Stimulated activated CD4-positive, alpha-beta T cell treated with anti-CD3 and anti-CD28 coated beads, Interleukin-4, amount 100 ng/mL, for 4 hours (primary cell): ENCODE results near the gene CIAO3.
"Not testable (repeated sequence)": the region's sequence is repeated elsewhere in the genome, so short reads cannot be mapped to it uniquely, and the experiment has no call there.

Experiments
- DNase-seq, 2 experiments: peaks; one replicate each; pipeline ENCODE4 v3.0.0-alpha.2; 2020

Gene CIAO3

DNA sequence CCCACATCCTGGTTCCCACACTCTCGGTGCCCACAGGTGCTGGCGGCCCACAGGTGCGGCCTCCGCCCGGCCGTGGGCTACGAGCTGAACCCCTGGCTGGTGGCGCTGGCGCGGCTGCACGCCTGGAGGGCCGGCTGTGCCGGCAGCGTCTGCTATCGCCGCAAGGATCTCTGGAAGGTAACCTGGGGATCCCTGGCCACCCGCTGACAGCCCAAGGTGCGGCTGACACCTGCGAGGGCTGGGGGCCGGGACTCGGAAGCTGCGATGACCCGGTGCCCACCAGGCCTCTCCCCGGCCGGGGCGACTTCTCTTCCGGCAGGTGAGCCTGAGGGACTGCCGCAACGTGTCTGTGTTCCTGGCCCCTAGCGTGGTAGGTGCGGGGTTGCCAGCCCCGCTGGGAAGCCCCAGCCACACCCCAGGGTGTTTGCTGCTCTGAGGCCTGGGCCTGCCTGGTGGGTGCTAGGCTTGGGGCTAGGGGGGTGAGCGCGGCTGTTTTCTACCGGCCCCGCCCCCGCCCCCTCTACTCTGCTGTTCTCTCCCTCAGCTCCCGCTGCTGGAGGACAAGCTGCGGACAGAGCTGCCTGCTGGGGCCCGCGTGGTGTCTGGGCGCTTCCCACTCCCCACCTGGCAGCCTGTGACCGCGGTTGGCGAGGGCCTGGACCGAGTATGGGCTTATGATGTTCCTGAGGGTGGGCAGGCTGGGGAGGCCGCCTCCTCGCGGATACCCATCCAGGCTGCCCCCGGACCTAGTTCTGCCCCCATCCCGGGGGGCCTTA, 18.8 kb downstream of the CIAO3 start:
- DNase-seq = no peak

DNA sequence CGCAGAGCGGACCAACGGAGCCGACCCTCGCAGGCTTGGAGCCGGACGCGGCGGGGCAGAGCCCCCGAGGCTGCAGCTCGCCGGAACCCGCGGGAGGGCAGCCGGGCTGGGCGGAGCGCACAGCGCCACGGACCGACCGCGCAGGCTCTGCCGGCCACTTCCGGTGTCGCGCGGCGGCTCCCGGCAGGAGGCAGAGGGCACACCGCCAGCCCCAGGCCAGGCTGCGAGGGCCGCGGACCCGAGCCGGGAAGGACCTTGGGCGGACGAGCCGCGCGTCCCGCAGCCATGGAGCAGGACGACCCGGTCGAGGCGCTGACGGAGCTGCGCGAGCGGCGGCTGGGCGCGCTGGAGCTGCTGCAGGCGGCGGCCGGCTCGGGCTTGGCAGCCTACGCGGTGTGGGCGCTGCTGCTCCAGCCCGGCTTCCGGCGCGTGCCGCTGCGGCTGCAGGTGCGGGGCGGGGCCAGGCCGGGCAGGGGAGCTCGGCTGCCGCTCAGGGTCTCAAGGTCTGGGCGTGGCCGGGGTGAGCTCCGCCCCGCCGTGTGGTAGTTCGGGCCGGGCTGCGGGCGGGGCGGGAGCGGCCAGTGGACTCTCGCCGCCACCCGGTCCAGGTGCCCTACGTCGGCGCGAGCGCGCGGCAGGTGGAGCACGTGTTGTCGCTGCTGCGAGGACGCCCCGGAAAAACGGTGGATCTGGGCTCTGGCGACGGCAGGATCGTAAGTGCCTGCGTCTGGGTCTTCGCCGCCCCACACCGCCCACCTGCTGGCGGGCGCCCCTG, 19.6 kb downstream of the CIAO3 start, which contains the start of gene ANTKMT:
TSS of gene ANTKMT (plus strand) at position 157 of the 775 bp plus-strand sequence. CDS start at position 286, 129 bp downstream.
- DNase-seq = peak; percentile 59 to 79

DNA sequence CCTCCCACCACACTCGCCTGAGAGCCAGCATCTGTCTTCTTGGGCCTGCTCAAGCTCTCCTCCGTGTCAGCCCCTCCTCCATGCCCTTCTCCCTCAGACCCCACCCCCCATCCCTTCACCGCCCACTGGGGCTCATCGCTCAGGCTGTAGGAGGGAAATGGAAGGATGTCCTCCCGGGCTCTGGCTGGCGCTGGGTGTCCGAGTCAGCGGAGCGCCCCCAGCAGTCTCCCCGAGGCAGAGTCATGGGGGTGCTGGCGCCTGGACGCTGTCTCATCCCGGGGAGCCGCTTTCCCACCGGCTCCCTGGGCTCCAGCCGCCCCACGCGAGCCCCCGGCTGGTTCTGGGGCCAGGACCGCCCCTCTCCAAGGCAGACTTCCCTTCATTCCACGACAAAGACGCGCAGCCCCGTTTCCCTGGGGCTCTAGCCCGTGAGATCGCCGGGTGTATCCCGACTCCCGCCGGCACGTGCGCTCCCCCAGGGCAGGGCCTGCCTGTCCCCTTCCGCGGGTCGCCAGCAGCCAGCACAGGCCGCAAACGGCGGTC, 20.3 kb downstream of the CIAO3 start:
- peak; percentile 29 to 45 for DNase-seq

DNA sequence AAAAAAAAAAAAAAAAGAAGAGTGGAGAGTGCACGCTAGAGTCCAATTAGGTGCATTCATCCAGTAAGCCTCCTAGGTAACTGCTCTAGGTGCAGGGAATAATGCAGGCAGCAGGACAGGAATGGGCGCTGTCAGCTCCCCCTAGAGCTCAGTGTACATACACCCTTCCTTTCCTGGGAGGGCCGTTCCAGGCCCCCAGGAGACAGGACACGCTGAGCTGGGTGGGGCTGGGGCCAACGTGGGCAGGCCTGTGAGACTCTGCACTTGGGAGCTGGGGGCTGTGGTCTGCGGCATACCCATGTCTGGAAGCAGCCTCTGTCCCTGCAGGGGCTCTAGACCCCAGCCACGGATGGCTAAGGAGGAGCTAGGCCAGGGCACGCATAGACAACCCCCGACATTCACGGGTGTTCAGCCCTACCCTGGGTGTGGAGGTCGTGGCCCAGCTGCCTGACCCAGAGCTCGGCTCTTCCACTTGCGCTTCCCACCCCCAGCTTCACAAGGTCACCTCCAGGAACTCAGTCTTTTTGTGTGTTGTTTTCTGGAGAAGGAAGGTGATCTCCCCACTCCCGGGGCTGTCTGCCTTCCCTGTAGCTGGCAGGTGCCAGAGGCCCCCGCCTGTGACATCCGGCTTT, 20.9 kb downstream of the CIAO3 start:
- no peak for DNase-seq

DNA sequence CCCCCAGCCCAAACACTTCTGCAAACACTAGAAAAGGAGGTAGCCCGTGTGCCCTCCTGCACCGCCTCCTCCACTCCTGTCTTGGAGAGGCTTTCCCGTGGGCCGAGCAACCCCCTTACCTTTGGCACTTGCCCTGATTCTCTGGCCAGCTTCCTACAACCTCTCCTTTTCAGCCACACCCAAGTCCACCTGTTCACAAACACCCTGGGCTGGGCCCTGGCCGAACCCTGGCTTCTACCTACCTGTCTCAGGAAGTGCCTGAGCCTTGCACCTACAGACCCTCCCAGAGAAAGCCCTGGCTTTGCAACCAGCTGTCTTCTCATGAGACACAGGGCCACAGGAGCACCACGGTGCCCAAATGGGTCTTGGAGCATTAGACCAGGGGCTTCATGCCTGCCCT, 21.9 kb downstream of the CIAO3 start:
- DNase-seq = no peak

DNA sequence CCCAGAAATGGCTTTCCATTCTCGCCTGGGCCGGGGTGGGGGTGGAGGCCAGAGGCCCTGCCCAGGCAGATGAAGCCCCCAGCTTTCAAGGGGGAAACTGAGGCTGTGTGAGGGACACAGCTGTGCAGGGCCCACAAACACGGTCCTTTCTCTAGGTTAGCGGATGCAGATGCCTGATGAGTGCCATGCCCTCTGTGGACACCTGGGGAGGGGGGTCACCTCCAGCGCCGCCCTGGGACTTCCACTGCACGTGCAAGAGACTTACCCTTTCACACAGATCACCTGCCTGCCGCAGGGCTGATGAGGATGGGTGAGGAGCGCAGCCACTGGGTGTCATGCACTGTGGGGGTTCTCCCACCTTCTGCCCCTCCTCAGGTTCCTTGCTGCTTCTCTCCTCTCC, 22.4 kb downstream of the CIAO3 start:
- no peak for DNase-seq

DNA sequence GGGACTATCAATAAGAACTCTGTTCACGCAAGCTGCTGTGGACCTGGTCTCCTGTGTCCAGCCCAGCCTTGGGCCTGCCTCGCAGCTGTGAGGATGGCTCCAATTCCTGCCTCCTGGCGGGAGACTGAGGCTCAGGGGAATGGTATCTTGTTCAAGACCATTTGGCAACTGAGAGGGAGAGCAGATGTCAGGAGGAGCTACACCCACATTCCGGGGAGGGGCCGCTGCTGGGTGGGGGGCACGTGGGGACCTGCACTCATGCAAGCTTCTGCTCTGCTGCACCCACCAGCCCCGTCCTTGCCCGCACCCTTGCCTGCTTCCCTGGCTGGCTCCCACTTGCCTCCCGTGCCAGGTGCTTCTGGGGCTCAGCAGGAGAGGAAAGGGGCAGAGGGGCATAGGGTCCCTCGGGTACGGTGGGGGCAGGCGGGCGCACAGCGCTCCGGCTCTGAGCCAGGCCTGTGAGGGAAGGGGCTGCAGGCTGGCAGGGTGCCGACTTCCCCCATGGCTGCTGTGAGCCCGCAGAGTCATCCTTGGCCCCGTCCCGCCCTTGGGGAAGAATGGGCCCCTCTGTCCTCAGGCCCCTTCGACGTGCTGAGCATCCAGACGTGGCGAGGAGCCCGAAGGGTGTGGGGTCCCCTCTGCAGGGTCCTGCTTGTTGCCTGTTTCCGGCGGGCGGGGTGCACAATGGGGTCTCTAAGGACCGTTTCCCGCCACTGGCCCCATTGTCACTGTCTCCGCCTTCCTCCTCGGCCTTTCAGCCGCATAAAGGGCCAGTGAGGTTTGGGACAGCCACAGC, 23.1 kb downstream of the CIAO3 start:
- DNase-seq = no peak

DNA sequence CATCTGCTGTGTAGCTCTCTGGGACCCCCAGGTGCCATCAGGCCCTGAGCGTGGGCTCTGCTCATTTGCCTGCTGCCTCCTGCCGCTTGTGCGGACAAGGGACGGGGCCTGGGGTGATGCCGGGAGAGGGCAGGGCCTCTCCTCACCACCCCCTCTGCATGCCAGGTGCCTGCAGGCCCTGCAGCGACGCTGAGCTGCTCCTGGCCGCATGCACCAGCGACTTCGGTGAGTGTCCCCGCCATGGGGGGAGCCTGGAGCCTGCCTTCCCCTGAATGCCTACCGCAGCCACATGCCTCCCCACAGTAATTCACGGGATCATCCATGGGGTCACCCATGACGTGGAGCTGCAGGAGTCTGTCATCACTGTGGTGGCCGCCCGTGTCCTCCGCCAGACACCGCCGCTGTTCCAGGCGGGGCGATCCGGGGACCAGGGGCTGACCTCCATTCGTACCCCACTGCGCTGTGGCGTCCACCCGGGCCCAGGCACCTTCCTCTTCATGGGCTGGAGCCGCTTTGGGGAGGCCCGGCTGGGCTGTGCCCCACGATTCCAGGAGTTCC, 23.9 kb downstream of the CIAO3 start:
- DNase-seq = no peak

DNA sequence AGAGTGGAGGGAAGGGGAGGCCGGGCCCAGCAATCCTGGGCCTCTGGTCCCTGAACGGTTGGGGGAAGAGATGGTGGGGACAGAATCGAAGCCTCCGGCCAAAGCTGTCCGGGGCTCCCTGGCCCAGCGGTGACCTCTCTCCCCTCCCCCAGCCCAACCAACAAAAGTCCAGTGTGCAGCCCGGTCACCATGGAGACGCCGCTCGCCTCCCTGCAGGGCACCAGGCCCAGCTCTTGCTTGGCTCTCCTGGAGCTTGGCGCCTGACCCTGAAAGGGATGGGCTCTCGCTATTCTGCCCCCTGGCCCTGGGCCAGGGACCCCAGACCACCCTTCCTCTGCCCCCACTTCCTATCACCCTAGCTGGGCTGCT, 24.6 kb downstream of the CIAO3 start:
- DNase-seq = no peak

DNA sequence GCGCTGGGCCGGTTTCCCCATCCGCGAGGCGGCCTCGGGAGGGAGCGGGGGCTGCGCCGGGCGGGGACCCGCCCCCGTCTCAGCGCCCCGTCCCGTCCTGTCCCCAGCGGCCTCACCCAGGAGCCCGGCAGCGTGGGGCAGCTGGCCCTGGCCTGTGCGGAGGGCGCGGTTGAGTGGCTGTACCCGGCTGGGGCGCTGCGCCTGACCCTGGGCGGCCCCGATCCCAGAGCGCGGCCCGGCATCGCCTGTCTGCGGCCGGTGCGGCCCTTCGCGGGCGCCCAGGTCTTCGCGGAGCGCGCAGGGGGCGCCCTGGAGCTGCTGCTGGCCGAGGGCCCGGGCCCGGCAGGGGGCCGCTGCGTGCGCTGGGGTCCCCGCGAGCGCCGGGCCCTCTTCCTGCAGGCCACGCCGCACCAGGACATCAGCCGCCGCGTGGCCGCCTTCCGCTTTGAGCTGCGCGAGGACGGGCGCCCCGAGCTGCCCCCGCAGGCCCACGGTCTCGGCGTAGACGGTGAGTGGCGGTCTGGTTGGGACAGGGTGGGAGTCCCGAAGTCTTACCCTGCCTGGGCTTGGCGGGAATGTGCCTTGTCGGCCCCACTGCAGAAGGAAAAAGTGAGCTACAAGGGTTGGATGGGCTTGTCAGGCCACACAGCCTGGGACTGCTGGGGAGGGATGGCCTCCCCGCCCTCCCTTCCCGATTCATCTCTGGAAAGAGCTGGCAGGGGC, 25.2 kb downstream of the CIAO3 start:
- no peak for DNase-seq

DNA sequence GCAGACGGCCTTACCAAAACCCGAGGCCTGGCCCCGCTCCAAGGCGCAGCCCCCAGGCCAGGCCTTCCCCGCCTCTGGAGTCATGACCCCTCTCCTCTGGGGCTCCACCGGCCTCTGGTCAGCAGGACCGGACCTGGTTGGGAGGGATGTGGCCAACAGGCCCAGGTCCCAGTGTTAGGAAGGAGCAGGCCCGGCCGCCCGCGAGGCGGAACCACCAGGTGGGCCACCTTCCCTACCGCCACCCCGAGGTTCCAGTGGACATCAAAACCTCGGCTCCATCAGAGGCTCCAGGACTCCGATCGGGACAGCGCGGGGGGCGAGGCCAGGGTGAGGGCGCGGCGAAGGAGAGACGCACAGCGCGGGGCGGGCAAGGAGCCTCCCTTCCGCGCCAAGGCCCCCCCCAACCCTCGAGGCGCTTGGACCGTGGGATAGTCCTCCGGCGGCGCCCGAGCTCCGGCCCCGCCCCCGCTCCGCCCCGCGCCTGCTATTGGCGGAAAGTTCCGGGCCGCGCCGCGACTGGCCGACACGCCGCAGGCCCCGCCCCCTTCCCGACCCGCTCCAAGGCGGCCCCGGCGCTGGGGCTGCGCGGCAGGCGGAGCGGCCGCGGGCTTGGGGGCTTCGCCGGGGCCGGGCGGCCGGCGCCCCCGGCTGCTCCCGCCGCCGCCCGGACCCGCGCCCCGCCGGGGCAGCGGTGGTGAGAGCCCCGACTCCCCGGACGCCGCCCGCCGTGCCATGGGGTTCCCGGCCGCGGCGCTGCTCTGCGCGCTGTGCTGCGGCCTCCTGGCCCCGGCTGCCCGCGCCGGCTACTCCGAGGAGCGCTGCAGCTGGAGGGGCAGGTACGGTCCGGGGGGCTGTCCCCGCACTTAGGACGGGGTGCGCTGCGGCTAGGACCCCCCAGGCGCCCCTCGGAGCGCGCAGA, 26.0 kb downstream of the CIAO3 start, which contains the start of gene METRN:
TSS of gene METRN (plus strand) at position 561 of the 919 bp plus-strand sequence. CDS start at position 733, 172 bp downstream.
- DNase-seq = peak; percentile 82 to 95

DNA sequence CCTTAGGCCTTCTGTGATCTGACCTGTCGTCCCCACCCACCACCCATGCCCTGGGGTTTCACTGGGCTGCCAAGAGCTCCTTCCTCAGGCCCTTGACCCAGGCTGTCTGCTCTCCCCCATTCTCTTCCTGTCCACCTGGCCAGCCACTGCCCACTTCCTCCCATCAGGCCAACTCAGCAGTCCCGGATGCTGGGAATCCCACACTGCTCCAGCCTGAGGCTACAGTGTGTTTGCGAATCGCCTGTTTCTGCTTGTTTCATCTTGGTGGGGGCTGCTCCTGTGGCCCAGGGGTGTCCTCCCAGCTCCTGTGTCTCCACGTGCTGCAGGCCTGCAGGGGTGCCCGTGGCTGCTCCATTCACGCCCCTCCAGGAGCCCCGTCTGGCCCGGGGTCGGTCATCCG, 26.7 kb downstream of the CIAO3 start:
- DNase-seq = no peak

DNA sequence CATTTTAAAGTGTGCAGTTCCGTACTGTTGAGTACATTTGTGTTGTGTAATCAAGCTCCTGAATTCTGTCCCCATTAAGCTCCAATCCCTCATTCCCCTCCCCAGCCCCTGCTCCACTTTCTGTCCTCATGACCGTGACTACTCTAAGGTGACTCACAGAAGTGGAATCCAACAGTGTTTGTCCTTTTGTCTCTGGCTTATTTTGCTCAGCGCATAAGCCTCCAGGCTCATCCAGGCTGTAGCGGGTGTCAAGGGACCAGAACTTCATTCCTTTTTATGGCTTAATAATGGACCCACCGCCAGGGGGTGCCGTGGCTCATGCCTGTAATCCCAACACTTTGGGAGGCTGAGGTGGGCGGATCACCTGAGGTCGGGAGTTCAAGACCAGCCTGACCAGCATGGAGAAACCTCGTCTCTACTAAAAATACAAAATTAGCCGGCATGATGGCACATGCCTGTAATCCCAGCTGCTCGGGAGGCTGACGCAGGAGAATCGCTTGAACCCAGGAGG, 28.0 kb downstream of the CIAO3 start:
- DNase-seq = not testable (repeated sequence)

DNA sequence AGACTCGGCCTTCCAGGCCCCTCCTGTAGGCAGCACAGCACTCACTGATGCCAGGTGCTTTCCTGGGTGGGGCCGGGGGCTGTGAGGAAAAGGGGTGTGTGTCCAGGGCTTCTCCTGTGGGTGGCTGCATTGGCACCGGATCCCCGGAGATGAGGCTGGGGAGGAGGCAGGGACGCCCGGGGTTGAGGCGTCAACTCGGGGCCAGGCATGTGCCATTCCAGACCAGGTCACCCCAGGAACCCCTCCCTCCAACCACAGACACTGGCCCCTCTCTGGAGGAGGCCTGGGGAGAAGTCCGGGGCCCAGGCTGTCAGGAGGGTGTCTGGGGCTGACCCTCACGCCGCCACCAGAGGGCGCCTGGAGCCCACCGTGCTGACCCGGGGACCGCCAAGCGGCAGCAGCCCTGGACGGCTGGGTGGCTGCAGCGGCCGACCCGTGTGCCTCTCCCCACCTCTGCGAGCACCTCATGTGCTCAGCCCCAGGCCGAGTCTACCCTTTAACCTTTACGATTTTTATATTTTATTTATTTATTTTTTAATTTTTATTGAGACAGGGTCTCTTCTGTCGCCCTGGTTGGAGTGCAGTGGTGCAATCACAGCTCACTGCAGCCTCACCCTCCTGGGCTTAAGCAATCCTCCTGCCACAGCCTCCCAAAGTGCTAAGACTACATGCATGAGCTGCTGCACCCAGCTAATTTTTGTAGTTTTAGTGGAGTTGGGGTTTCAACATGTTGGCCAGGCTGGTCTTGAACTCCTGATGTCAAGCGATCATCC, 29.1 kb downstream of the CIAO3 start:
- peak; percentile 62 to 81 for DNase-seq

DNA sequence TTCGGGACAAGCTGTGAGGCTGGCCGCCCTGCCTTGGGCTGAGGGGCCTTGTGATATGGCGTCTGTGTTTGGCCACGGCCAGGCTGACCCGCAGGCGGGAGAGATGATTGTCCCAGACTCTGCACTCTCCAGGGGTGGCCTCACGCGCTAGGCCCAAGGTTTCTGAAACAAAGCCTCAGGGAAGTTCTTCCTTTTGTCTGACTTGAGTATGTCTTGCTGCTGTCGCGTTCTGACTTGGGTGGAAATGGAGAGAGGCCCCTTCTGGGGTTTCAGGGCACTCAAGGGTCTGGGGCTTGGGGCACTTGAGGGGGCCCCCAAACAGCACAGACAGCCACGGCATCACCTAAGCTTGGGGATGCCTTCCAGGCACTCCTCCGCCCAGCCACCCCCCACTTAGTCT, 29.7 kb downstream of the CIAO3 start:
- DNase-seq = no peak

DNA sequence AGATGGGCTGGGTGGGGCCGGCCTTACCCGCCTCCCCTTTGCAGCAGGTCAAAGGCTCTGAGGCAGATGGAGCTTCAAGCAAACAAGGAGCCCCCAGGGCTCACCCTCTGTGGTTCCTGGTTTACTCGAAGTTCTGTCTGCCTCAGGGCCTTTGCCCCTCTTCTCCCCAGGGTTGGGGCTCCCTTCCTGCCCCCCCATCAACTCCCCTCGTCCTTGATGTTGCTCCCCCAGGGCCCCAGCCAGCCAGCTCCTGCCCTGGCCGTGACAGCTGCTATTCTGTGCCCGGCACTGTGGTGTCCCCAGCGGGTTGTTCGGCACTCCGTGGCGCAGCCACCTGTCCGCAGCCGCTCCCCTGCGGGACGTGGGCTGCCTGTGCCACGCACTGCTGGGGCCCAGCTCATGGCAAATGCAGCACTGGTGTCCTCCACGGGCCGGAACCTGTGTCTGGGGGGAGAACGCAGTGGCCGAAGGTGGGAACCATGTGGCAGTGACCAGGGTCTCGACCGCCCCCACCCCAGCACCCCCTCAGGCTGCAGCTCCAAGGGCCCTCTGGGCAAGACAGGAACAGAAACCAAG, 30.2 kb downstream of the CIAO3 start:
- DNase-seq = no peak

DNA sequence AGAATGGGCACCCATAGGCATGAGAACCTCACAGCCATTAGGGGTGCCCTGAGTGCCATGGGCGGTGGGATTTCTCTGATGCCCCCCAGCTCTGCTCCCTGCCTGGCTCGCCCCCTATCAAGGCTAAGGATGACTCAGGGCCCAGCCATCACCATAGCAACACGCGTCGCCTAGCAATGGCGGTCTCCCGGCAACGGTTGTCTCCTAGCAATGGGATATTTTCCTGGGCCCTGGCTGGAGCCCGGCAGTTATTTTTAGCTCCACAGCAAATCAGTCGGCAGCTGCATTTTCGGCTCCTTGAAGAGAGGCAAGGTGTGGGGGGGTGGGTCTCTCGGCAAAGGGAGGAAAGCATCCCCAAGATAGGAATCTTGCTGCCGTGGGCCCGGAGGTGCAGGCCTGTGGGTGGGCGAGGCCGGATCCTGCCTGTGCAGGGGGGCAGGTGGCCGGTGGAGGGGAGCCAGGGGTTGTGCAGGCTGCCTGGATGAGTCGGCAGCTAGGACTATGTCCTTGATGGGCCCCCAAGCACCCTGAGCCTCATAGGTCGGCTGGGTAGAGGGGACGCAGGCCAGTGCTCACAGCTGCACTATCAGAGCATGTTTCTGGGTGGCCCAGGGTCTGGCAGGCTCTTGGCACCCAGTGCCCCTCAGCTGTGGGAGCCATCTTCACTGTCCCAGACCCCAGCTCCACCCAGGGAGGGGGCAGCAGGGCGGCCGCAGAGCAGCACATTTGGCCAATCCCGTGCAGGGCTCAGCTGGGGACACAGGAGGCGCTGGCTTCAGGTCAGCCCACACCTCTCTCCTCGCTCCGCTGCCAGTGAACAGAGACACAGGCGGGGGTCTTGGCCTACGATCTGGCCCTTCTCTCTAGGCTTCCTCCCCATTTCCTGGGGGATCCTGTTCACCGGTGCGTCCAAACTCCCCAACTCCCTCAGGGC, 31.0 kb downstream of the CIAO3 start:
- DNase-seq = no peak

DNA sequence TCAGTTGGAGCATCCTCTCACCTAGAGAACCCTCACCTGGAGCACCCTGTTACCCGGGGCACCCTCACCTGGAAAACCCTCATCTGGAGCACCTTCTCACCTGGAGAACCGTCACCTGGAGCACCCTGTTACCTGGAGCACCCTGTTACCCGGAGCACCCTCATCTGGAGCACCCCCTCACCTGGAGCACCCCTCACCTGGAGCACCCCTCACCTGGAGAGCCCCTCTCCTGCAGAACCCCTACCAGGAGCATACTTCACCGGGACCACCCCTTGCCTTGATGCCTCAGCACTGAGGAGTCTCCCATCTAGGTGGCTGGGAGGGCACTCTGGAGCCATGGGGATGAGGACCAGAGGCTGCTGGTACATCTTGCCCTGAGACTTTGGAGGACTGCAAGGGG, 31.8 kb downstream of the CIAO3 start:
- DNase-seq = no peak
